Kidney glomerular epithelial cell (primary cell): ENCODE data around the gene MEIS1.

Source experiments
- DNase-seq: peaks from one replicate; lab custom pipeline; 2025; lab: John Stamatoyannopoulos, UW

MEIS1 gene

GRCh38 chr2:66535574-66536289 is 100.8 kb downstream of the MEIS1 start:
- DNase-seq: no peak

- DNase-seq: no peak
Observed at GRCh38 chr2:66536290-66536673, 101.4 kb downstream of the MEIS1 start.

- DNase-seq: no peak
Observed at GRCh38 chr2:66536997-66537396, 102.1 kb downstream of the MEIS1 start.

DNA sequence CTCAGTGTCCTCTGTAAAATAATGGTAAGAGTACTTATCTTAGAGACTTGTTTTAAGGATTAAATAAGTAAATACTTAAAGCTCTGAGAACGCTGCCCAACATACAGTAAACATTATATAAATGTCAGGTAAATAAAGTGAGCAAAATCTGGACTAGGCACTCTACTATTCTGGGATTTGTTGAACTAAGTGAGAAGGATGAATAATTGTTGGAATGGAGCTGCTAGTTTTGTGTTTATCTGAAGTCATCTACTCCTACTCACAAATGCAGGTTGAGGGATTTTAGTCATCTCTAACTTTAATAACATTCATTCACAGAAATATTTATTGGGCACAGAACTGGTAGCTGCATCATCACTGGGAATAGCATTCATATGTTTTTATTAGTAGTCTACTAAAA is 103.4 kb downstream of the MEIS1 start:
- no peak for DNase-seq

GRCh38 chr2:66539452-66539851 is 104.5 kb downstream of the MEIS1 start:
- no peak for DNase-seq

- no peak for DNase-seq
Observed at GRCh38 chr2:66541646-66542045, 106.7 kb downstream of the MEIS1 start.

- no peak for DNase-seq
Observed at GRCh38 chr2:66543257-66543767, 108.4 kb downstream of the MEIS1 start.

DNA sequence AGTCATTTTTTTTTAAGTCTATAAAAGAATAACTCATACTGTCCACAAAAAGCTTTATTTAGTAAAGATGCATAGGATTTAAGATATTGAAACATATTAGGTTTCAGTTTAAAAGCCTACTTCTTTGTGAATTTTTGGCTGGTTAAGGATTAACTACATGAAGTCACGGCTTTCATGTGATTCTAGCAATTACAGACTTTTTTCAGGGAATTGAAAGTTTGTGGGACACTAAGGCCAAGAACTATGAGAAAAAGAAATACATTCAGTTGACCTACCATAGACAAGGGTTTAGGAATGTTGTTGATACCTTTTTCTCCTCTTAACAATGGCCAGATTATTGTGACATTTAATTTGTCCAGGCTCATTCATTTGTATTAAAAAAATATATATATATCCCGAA is 109.3 kb downstream of the MEIS1 start:
- no peak for DNase-seq

- no peak for DNase-seq
Observed at GRCh38 chr2:66545258-66545657, 110.3 kb downstream of the MEIS1 start.

GRCh38 chr2:66547118-66547517 is 112.2 kb downstream of the MEIS1 start:
- no peak for DNase-seq

- DNase-seq: no peak
Observed at GRCh38 chr2:66547887-66548286, 113.0 kb downstream of the MEIS1 start.

DNA sequence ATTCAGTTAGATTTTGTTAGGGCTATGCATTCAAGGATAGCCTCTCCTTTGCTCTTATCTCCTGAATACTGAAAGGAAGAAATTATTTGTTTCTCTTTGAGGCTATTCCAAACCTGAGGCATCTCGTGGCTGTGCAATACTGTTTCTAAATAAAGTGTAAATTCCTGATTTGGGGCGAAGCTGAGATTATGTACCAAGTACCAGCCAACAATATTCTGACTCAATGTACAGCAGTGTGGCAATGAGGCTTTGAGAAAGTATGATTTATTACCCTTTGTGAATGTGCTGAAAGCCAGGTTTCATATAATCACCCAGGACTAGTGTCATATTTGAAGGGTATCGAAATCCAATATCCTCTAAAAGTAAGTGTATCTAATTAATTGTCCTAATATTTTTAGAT is 113.5 kb downstream of the MEIS1 start:
- no peak for DNase-seq

- DNase-seq: no peak
Observed at GRCh38 chr2:66550826-66551225, 115.9 kb downstream of the MEIS1 start.

DNA sequence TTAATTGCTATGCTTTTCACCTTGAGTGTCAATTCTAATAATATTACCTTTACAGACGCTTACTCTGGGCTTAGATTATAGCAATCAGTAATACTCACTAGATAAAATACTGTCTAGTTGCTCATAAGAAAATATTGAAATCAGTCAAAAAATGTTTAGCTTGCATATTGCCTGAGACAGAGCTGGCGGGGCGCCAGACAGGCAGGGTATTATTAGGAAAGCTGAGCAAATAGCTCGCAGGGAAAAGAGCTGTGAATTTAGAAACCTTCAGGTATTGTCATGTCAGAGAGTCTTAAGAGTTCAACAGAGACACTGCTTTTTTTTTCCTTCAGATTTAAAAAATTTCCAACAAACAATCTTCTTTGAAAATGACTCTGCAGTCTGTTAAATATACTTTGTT is 118.4 kb downstream of the MEIS1 start:
- DNase-seq: no peak

- DNase-seq: no peak
Observed at GRCh38 chr2:66555091-66555490, 120.2 kb downstream of the MEIS1 start.

DNA sequence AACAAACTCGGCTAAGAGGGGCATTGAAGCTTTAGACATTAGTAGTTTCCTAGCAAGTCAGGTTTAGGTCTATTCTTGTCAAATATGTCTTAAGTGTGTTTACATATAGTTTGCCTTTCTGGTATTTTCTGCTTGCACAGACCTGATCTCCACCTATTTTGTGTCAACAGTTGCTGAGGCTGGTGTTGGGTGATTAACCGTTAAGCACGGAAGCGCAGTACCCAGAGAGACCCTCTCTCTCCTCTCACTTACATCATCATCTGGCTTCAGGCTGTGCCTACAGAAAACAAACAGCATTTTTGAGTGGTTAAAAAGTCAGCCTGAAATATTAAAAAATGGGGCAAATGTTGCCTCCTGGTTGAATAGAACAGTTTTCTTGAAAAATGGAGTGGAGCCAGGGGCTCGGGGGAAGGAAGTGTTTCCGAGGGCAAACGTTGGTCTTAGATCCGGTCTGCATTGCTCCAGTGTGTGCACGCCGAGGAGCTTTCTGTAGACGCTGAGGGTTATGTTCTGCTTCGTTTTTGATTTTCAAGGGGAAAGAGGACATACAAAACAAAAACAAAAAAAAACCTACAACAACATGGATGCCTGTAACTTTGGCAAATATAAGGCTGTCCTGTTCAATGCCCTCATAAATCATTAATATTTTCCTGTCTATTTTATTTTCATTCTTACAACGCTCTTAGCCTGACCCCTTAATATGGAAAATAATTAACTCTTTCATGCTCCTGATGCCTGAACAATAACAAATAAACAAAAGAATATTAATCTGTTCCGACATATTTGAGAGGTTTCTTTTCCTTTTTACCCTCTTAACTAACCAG is 120.8 kb downstream of the MEIS1 start:
- DNase-seq: no peak

- DNase-seq: peak; percentile 11
Observed at GRCh38 chr2:66559672-66560071, 124.7 kb downstream of the MEIS1 start.

GRCh38 chr2:66560683-66561082 is 125.8 kb downstream of the MEIS1 start:
- no peak for DNase-seq

GRCh38 chr2:66561645-66562303 is 126.8 kb downstream of the MEIS1 start:
- peak; percentile 16 for DNase-seq

GRCh38 chr2:66562304-66562685 is 127.4 kb downstream of the MEIS1 start:
- no peak for DNase-seq

DNA sequence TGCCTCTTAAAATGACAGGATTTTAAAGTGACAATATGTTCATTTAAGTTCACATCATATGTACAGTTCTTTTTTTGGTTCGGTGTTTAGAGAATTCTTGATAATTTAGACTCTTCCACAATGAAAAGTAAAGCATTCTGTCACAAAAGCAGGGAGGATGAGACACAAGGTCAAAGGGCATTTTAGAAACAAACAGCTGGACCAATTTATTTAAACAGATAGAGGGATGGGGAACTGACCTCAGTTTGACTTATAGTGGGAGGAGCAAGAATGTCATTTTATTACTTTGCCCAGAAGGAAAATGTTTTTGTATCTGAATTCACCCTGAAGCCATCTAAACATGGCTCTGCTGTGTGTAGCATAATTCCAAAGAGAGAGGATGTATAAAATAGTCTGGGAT is 128.5 kb downstream of the MEIS1 start:
- DNase-seq: no peak

DNA sequence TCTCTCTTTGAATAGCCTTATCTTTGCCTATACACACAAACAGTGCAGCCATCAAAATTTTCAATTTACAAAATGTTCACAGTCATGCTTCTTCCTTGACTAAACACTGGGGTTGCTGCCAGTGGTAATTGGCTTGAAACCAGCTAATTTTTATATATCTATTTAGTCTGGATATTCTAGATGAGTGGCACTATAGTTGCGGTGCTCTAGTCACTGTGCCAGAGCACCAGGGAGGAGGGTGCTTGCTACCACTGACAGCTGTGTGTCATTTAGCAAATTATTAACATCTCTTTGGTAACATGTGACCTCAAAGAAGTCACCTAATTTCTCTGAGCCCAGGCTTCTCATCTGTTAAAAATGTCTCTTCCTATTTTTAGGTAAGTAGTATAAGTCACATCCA is 130.4 kb downstream of the MEIS1 start:
- DNase-seq: peak; percentile 53
